Loucy (cell line): Measurements from ENCODE around the gene NOL4L.
A peak's percentile ranks its signal among the peaks of the same experiment; 100 is the strongest.

Experiments
- H2AFZ ChIP-seq: fragments of 200-600 bp; sonication (generic); 2 replicates; pipeline ENCODE4 v1.6.0; 2016; ENCODE audit warnings: antibody characterized with exemption, mild to moderate bottlenecking, low read length, moderate library complexity
- H3F3A ChIP-seq: fragments of 200-600 bp; 2 replicates; pipeline ENCODE4 v1.6.0; 2016; ENCODE audit warnings: antibody characterized with exemption, low read depth, mild to moderate bottlenecking
- H3K27me3 ChIP-seq: fragments of 200-600 bp; sonication (generic); 2 replicates; pipeline ENCODE4 v1.6.1; 2014; ENCODE audit warnings: low read length, mild to moderate bottlenecking; ENCODE audit not compliant: insufficient read depth, poor library complexity, severe bottlenecking
- H3K36me3 ChIP-seq: fragments of 200-600 bp; sonication (generic); 2 replicates; pipeline ENCODE4 v1.6.1; 2016; ENCODE audit warnings: low read length; ENCODE audit not compliant: insufficient read depth
- H3K4me1 ChIP-seq: fragments of 200-600 bp; sonication (generic); 2 replicates; pipeline ENCODE4 v1.5.1; 2014; ENCODE audit warnings: low read length, mild to moderate bottlenecking; ENCODE audit not compliant: insufficient read depth, poor library complexity, severe bottlenecking
- H3K4me2 ChIP-seq: fragments of 200-600 bp; sonication (generic); 2 replicates; pipeline ENCODE4 v1.6.0; 2014; ENCODE audit warnings: antibody characterized with exemption, low read length, low read depth, mild to moderate bottlenecking; ENCODE audit not compliant: poor library complexity, severe bottlenecking
- H3K4me3 ChIP-seq: fragments of 200-600 bp; sonication (generic); 2 replicates; pipeline ENCODE4 v1.5.1; 2014; ENCODE audit warnings: low read length, mild to moderate bottlenecking, mixed read lengths; ENCODE audit not compliant: poor library complexity, severe bottlenecking
- H3K79me2 ChIP-seq: fragments of 200-600 bp; sonication (generic); 2 replicates; pipeline ENCODE4 v1.6.1; 2014; ENCODE audit warnings: low read length; ENCODE audit not compliant: insufficient read depth
- H3K9ac ChIP-seq: fragments of 200-600 bp; sonication (generic); 2 replicates; pipeline ENCODE4 v1.6.0; 2014; ENCODE audit warnings: mild to moderate bottlenecking, low read depth, low read length, moderate library complexity; ENCODE audit not compliant: poor library complexity, severe bottlenecking
- H3K9me2 ChIP-seq: fragments of 200-600 bp; sonication (generic); replicated peaks from 2 replicates; pipeline ENCODE4 v1.6.1; 2016; ENCODE audit warnings: low read depth, low read length, mixed read lengths
- H3K9me3 ChIP-seq: fragments of 200-600 bp; sonication (generic); 2 replicates; pipeline ENCODE4 v1.6.1; 2014; ENCODE audit warnings: mild to moderate bottlenecking, antibody characterized with exemption, low read length, low read depth; ENCODE audit not compliant: insufficient read depth
- H4K20me1 ChIP-seq: fragments of 200-600 bp; sonication (generic); 2 replicates; pipeline ENCODE4 v1.6.0; 2014; ENCODE audit warnings: antibody characterized with exemption, low read length, mild to moderate bottlenecking; ENCODE audit not compliant: insufficient read depth, poor library complexity, severe bottlenecking
- EZH2phosphoT487 ChIP-seq: fragments of 200-600 bp; IDR thresholded peaks from 2 replicates; pipeline ENCODE4 v1.6.1; 2018; ENCODE audit warnings: antibody characterized with exemption, mild to moderate bottlenecking, moderate library complexity, borderline replicate concordance
- TF ChIP-seq, protein P1 (sequence below): fragments of 200-600 bp; sonication (generic); conservative IDR thresholded peaks from 2 replicates; pipeline ENCODE4 v1.5.1; 2014; ENCODE audit warnings: mild to moderate bottlenecking, antibody characterized with exemption, low read length

NOL4L gene

DNA sequence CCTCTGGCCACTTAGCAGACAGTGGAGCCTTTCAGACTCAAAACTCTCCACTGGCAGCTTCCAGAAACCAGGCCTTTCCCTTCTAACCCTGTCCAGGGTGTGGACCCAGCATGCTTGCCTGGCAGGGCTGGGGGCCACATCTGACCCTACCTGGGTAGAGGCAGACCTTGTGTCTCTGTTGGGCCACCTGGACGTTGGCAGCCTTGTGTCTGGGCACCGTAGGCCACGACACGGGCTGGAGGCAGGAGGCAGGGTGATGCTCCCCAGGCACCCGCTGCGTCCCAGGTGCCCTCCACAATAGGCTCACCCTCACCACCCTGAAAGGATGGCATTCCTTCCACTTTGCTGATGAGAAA, 67.6 kb downstream of the NOL4L start:
- Histone ChIP-seq H3K9me3 (no peaks in the 10 kb centered on the region), H3K4me3 (no peak overlapping the region), H3K4me2 (no peak overlapping the region), H3F3A (no peaks in the 10 kb centered on the region), H2AFZ (no peak overlapping the region), H3K27me3 (no peaks in the 10 kb centered on the region), H3K9ac (peak overlapping the region; percentile 25), H3K4me1 (peaks cover 33% of the 10 kb centered on the region), H3K9me2 (no peaks in the 10 kb centered on the region), H4K20me1 (no peaks in the 10 kb centered on the region), H3K79me2 (peaks cover 62% of the 10 kb centered on the region), H3K36me3 (peaks cover 84% of the 10 kb centered on the region; the same call in 1 of the 2 replicates)
- TF ChIP-seq EZH2phosphoT487 = no peak
- TF ChIP-seq, protein P1, sequence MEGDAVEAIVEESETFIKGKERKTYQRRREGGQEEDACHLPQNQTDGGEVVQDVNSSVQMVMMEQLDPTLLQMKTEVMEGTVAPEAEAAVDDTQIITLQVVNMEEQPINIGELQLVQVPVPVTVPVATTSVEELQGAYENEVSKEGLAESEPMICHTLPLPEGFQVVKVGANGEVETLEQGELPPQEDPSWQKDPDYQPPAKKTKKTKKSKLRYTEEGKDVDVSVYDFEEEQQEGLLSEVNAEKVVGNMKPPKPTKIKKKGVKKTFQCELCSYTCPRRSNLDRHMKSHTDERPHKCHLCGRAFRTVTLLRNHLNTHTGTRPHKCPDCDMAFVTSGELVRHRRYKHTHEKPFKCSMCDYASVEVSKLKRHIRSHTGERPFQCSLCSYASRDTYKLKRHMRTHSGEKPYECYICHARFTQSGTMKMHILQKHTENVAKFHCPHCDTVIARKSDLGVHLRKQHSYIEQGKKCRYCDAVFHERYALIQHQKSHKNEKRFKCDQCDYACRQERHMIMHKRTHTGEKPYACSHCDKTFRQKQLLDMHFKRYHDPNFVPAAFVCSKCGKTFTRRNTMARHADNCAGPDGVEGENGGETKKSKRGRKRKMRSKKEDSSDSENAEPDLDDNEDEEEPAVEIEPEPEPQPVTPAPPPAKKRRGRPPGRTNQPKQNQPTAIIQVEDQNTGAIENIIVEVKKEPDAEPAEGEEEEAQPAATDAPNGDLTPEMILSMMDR = no peak

DNA sequence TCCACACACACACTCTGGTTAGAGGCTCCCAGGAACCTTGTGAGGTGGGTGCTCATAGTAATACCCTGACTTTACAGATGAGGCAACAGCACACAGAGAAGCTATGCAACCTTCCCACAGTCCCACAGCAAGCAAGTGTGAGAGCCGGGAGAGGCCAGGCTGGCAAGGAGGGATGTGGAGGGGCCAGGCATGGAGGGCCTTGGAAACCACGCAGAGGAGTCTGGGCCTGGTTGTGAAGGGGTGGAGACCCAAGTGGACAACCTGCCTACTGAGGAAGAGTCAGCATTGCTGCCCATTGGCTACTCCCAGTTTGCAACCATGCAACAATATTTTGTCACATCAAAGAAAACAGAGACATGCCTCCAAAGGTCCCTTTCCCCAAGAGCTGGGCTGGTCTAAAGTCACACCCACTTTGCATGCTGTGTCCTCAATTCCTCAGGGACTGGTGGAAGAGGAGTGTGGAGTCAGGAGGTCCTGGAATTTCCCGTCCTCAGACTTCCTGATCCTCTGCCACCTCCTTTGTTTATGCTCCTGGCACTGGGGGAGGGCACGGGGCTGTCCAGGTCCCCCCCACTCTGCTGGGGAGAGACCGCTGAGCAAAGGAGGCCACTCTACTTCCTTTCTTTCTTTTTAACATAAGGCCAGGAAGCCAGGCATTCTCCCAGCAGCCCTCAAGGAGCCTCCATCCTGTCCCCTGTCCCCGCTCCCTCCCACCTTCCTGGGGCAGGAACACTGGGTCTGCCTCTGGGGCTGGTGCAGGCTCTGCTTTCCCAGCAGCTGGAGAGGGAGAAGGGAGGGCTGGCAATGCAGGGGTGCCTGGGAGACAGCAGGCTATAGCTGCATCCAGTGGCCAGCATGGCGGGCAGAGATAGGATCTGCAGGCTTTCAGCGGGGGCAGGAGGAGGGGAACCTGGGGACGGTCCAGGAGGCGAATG, 68.3 kb downstream of the NOL4L start:
- Histone ChIP-seq H3K27me3 (no peaks in the 10 kb centered on the region), H3K9ac (peak overlapping the region; percentile 25), H3K9me3 (no peaks in the 10 kb centered on the region), H3K4me1 (peaks cover 33% of the 10 kb centered on the region), H2AFZ (no peak overlapping the region), H4K20me1 (no peaks in the 10 kb centered on the region), H3K9me2 (no peaks in the 10 kb centered on the region), H3K4me2 (peak overlapping the region; percentile 29), H3K79me2 (peaks cover 64% of the 10 kb centered on the region), H3K36me3 (peaks cover 81% of the 10 kb centered on the region; the same call in 1 of the 2 replicates), H3K4me3 (no peak overlapping the region), H3F3A (no peaks in the 10 kb centered on the region)
- TF ChIP-seq, protein P1 = no peak
- no peak for TF ChIP-seq EZH2phosphoT487

DNA sequence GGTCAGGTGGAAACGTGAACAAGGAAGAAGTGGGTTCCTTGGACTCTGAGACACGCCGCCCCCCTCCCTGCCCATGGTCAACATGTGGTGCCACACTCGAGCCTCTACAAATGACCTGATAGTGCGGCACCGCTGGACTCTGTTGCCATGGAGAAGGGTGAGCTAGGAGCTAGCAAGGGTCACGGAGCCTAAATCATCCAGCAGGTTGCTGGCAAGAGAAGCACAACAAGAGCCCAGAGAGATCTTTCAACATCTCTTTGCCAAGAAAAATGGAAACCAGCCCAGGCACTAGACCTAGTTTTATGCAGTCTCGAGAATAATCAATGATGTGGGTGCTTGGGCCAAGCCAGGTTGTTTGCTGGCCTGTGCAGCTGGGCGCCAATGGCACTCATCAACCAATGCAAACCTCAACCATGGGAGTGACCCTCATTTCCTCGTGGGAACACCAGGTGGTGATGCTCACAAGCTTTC, 69.5 kb downstream of the NOL4L start:
- Histone ChIP-seq H3K4me3 (no peak overlapping the region), H3K9me2 (no peaks in the 10 kb centered on the region), H3K4me2 (no peak overlapping the region), H3K9me3 (no peaks in the 10 kb centered on the region), H4K20me1 (no peaks in the 10 kb centered on the region), H3K79me2 (peaks cover 66% of the 10 kb centered on the region), H3F3A (peaks cover under 1% of the 10 kb centered on the region; the same call in 1 of the 2 replicates), H3K27me3 (no peaks in the 10 kb centered on the region), H3K9ac (no peak overlapping the region), H2AFZ (no peak overlapping the region), H3K4me1 (peaks cover 44% of the 10 kb centered on the region), H3K36me3 (peaks cover 72% of the 10 kb centered on the region; the same call in 1 of the 2 replicates)
- no peak for TF ChIP-seq EZH2phosphoT487
- TF ChIP-seq, protein P1 = no peak; the same call in 1 of the 2 replicates
